Mucosa of rectum (tissue), 2 donors: ENCODE results near the gene SEL1L.
A peak's percentile ranks its signal among the peaks of the same experiment; 100 is the strongest.
"Not testable (repeated sequence)": the region's sequence is repeated elsewhere in the genome, so short reads cannot be mapped to it uniquely, and the experiment has no call there.

ENCODE experiments used
- H3K27ac ChIP-seq, 2 donors: one replicate each; pipeline ENCODE4 v1.7.0; 2013; ENCODE audit warnings: inconsistent platforms in 2 of 2, low read depth in 2 of 2, low read length in 2 of 2
- H3K27me3 ChIP-seq, 2 donors: one replicate each; pipeline ENCODE4 v1.7.0; 2013; ENCODE audit warnings: low read length in 2 of 2; ENCODE audit not compliant: control insufficient read depth in 2 of 2, insufficient read depth in 2 of 2
- H3K36me3 ChIP-seq, 2 donors: one replicate each; pipeline ENCODE4 v1.7.0; 2013; ENCODE audit warnings: low read length in 2 of 2; ENCODE audit not compliant: control insufficient read depth in 2 of 2, insufficient read depth in 2 of 2
- H3K4me1 ChIP-seq, 2 donors: one replicate each; pipeline ENCODE4 v1.7.0; 2013; ENCODE audit warnings: low read length in 2 of 2, mild to moderate bottlenecking in 1 of 2; ENCODE audit not compliant: control insufficient read depth in 2 of 2, insufficient read depth in 2 of 2
- H3K4me3 ChIP-seq, 2 donors: one replicate each; pipeline ENCODE4 v1.7.0; 2013; ENCODE audit warnings: low read length in 2 of 2
- H3K9ac ChIP-seq, 2 donors: one replicate each; pipeline ENCODE4 v1.7.0; 2013; ENCODE audit warnings: low read length in 2 of 2, low read depth in 1 of 2, mild to moderate bottlenecking in 1 of 2
- H3K9me3 ChIP-seq, 2 donors: one replicate each; pipeline ENCODE4 v1.7.0; 2013; ENCODE audit warnings: low read length in 2 of 2; ENCODE audit not compliant: control insufficient read depth in 2 of 2
- donor health status: healthy.
- donor health status: Normal muscosa, but diverticular disease.

Gene SEL1L

GRCh38 chr14:81555684-81556083 is 22.0 kb upstream of the SEL1L start:
- Histone ChIP-seq H3K9ac (no peak overlapping the region), H3K4me1 (no peaks in the 10 kb centered on the region), H3K9me3 (no peaks in the 10 kb centered on the region), H3K4me3 (no peak overlapping the region), H3K27ac (no peak overlapping the region), H3K36me3 (no peaks in the 10 kb centered on the region), H3K27me3 (no peaks in the 10 kb centered on the region)

- Histone ChIP-seq H3K36me3 (no peaks in the 10 kb centered on the region), H3K4me1 (no peaks in the 10 kb centered on the region), H3K27ac (no peak overlapping the region)
Observed at GRCh38 chr14:81555051-81555450, 21.4 kb upstream of the SEL1L start.

GRCh38 chr14:81551471-81551870 is 17.8 kb upstream of the SEL1L start:
- no peaks in the 10 kb centered on the region for H3K9me3 ChIP-seq
- no peaks in the 10 kb centered on the region for H3K36me3 ChIP-seq

More at GRCh38 chr14:81555051-81555450, 21.4 kb upstream of the SEL1L start:
- no peaks in the 10 kb centered on the region for H3K27me3 ChIP-seq
- H3K9ac ChIP-seq: no peak overlapping the region
- H3K4me3 ChIP-seq: no peak overlapping the region
- H3K9me3 ChIP-seq: no peaks in the 10 kb centered on the region

GRCh38 chr14:81550001-81550637 is 16.5 kb upstream of the SEL1L start:
- Histone ChIP-seq H3K4me1 (no peaks in the 10 kb centered on the region), H3K9ac (no peak overlapping the region), H3K4me3 (no peak overlapping the region), H3K9me3 (no peaks in the 10 kb centered on the region), H3K27ac (no peak overlapping the region), H3K27me3 (no peaks in the 10 kb centered on the region), H3K36me3 (no peaks in the 10 kb centered on the region)

More at GRCh38 chr14:81551471-81551870, 17.8 kb upstream of the SEL1L start:
- Histone ChIP-seq H3K4me3 (no peak overlapping the region), H3K27ac (no peak overlapping the region), H3K27me3 (no peaks in the 10 kb centered on the region), H3K9ac (no peak overlapping the region), H3K4me1 (no peaks in the 10 kb centered on the region)

- H3K4me1 ChIP-seq, H3K9ac ChIP-seq, H3K4me3 ChIP-seq, H3K27me3 ChIP-seq, H3K27ac ChIP-seq, H3K36me3 ChIP-seq, H3K9me3 ChIP-seq: not testable (repeated sequence)
Observed at GRCh38 chr14:81541206-81541605, 7.6 kb upstream of the SEL1L start.

- Histone ChIP-seq H3K9ac (no peak overlapping the region), H3K36me3 (no peaks in the 10 kb centered on the region), H3K4me3 (no peak overlapping the region), H3K9me3 (no peaks in the 10 kb centered on the region), H3K27ac (no peak overlapping the region), H3K27me3 (no peaks in the 10 kb centered on the region), H3K4me1 (peaks cover 6 to 9% of the 10 kb centered on the region in 2 donors)
Observed at GRCh38 chr14:81537193-81537592, 3.5 kb upstream of the SEL1L start.

- Histone ChIP-seq H3K4me1 (peaks cover 6 to 11% of the 10 kb centered on the region in 2 donors), H3K4me3 (no peak overlapping the region), H3K27ac (no peak overlapping the region), H3K27me3 (no peaks in the 10 kb centered on the region), H3K9me3 (no peaks in the 10 kb centered on the region), H3K36me3 (no peaks in the 10 kb centered on the region), H3K9ac (no peak overlapping the region)
Observed at GRCh38 chr14:81536241-81536771, 2.7 kb upstream of the SEL1L start.

- Histone ChIP-seq H3K27me3 (no peaks in the 10 kb centered on the region), H3K9me3 (no peaks in the 10 kb centered on the region), H3K4me1 (peaks cover 6 to 11% of the 10 kb centered on the region in 2 donors), H3K9ac (no peak overlapping the region), H3K27ac (no peak overlapping the region), H3K36me3 (peaks cover 0 to 3% of the 10 kb centered on the region in 2 donors), H3K4me3 (no peak overlapping the region)
Observed at GRCh38 chr14:81535396-81536164, 1.9 kb upstream of the SEL1L start.

GRCh38 chr14:81534510-81535074 is 939 bp upstream of the SEL1L start:
- Histone ChIP-seq H3K27ac (peak overlapping the region; percentile 31 to 33), H3K9ac (peak overlapping the region in 1 of 2 donors; percentile 42), H3K4me3 (peak overlapping the region; percentile 41 to 63), H3K27me3 (no peaks in the 10 kb centered on the region), H3K4me1 (peaks cover 6 to 11% of the 10 kb centered on the region in 2 donors), H3K9me3 (no peaks in the 10 kb centered on the region), H3K36me3 (peaks cover 0 to 3% of the 10 kb centered on the region in 2 donors)

GRCh38 chr14:81533212-81533535 is 479 bp downstream of the SEL1L start:
- peaks cover 6 to 11% of the 10 kb centered on the region in 2 donors for H3K4me1 ChIP-seq
- peak overlapping the region; percentile 65 to 76 for H3K27ac ChIP-seq
- no peaks in the 10 kb centered on the region for H3K27me3 ChIP-seq
- no peaks in the 10 kb centered on the region for H3K9me3 ChIP-seq
- peak overlapping the region; percentile 76 to 95 for H3K9ac ChIP-seq
- H3K36me3 ChIP-seq: peaks cover 0 to 3% of the 10 kb centered on the region in 2 donors
- peak overlapping the region; percentile 88 to 95 for H3K4me3 ChIP-seq
